Esophagus squamous epithelium (tissue), 4 donors: ENCODE results near the gene CERS4.

ENCODE experiments used
- CTCF ChIP-seq, 6 experiments: fragments of 450-650 bp in 4 of 6; fragments of 200-600 bp in 2 of 6; sonication (generic) in 2 of 6; IDR thresholded peaks; one replicate each; pipeline ENCODE4 v1.5.1; 2016 to 2019; ENCODE audit warnings: antibody characterized with exemption in 6 of 6, mild to moderate bottlenecking in 4 of 6, moderate library complexity in 4 of 6
- POLR2A ChIP-seq, 4 donors: fragments of 450-650 bp; IDR thresholded peaks; one replicate each; pipeline ENCODE4 v1.6.1; 2017; ENCODE audit warnings: antibody characterized with exemption in 4 of 4, mild to moderate bottlenecking in 4 of 4, moderate library complexity in 3 of 4

GRCh38 chr19:8161135-8161646 lies 48.0 kb upstream of the CERS4 start:
- TF ChIP-seq POLR2A (IDR thresholded peaks at IDR 0.05) (no peak), CTCF (IDR thresholded peaks at IDR 0.05) (no peak)
